Brain microvascular endothelial cell (primary cell): Measurements from ENCODE around the gene B4GALT1.

Source experiments
- DNase-seq: peaks from one replicate; pipeline ENCODE4 v3.0.0-alpha.2; 2020
- H3K27ac ChIP-seq: fragments of 250-450 bp; sonication (Bioruptor Pico); 2 replicates; pipeline ENCODE4 v1.5.1; 2020; ENCODE audit warnings: mild to moderate bottlenecking, moderate library complexity
- H3K27me3 ChIP-seq: fragments of 250-450 bp; sonication (Bioruptor Pico); replicated peaks from 2 replicates; pipeline ENCODE4 v1.5.1; 2020; ENCODE audit warnings: mild to moderate bottlenecking
- H3K36me3 ChIP-seq: fragments of 250-450 bp; sonication (Bioruptor Pico); replicated peaks from 2 replicates; pipeline ENCODE4 v1.5.1; 2020; ENCODE audit warnings: mild to moderate bottlenecking
- H3K4me3 ChIP-seq: 2 replicates; pipeline ENCODE4 v1.5.1; 2011; ENCODE audit warnings: low read depth, mild to moderate bottlenecking, control low read depth, low read length, moderate library complexity
- CTCF ChIP-seq: IDR thresholded peaks from 2 replicates; pipeline ENCODE4 v1.5.1; 2011; ENCODE audit warnings: low read depth, mild to moderate bottlenecking, moderate library complexity, low read length, control low read depth, inconsistent platforms; ENCODE audit errors: missing control alignments
- in situ Hi-C: cut with HindIII; loops from 2 replicates; pipeline ENCODE4 v1.10.0; 2017; ENCODE audit warnings: low sequenced_read_pairs, low pct_ligation_motif_present

The B4GALT1 gene

GRCh38 chr9:33108472-33108871 is 58.7 kb downstream of the B4GALT1 start:
- no peak for DNase-seq
- TF ChIP-seq CTCF = no peak
- Histone ChIP-seq H3K36me3 (peaks cover 7% of the 10 kb centered on the region), H3K27me3 (no peaks in the 10 kb centered on the region), H3K27ac (no peak overlapping the region), H3K4me3 (no peak overlapping the region)
- in situ Hi-C loops = no loop called here

GRCh38 chr9:33107762-33108161 is 59.4 kb downstream of the B4GALT1 start:
- in situ Hi-C loops = no loop called here
- no peak for DNase-seq
- H3K27ac ChIP-seq = peak overlapping the region; percentile 49

GRCh38 chr9:33106827-33107621 is 60.1 kb downstream of the B4GALT1 start:
- no peak overlapping the region for H3K4me3 ChIP-seq
- in situ Hi-C loops = no loop called here

More at GRCh38 chr9:33107762-33108161, 59.4 kb downstream of the B4GALT1 start:
- no peak overlapping the region for H3K4me3 ChIP-seq
- H3K36me3 ChIP-seq = peaks cover 2% of the 10 kb centered on the region
- TF ChIP-seq CTCF = no peak
- no peaks in the 10 kb centered on the region for H3K27me3 ChIP-seq

GRCh38 chr9:33106372-33106771 is 60.8 kb downstream of the B4GALT1 start:
- no peaks in the 10 kb centered on the region for H3K36me3 ChIP-seq
- in situ Hi-C loops = no loop called here
- DNase-seq = no peak
- H3K27me3 ChIP-seq = no peaks in the 10 kb centered on the region
- no peak overlapping the region for H3K4me3 ChIP-seq
- no peak overlapping the region for H3K27ac ChIP-seq
- TF ChIP-seq CTCF = no peak

More at GRCh38 chr9:33106827-33107621, 60.1 kb downstream of the B4GALT1 start:
- peak overlapping the region; percentile 49 for H3K27ac ChIP-seq
- H3K27me3 ChIP-seq = no peaks in the 10 kb centered on the region
- H3K36me3 ChIP-seq = no peaks in the 10 kb centered on the region
- DNase-seq = peak; percentile 58
- no peak for TF ChIP-seq CTCF

GRCh38 chr9:33105959-33106358 is 61.2 kb downstream of the B4GALT1 start:
- DNase-seq = no peak
- Histone ChIP-seq H3K27ac (no peak overlapping the region), H3K27me3 (no peaks in the 10 kb centered on the region), H3K4me3 (no peak overlapping the region), H3K36me3 (no peaks in the 10 kb centered on the region)
- in situ Hi-C loops = no loop called here
- TF ChIP-seq CTCF = no peak
